ACC112 (cell line): Measurements from ENCODE around the gene TGFBR3.

Source experiments
- H2AFZ ChIP-seq: fragments of 200-600 bp; sonication (generic); one replicate; pipeline ENCODE4 v1.6.0; 2017; ENCODE audit warnings: antibody characterized with exemption, low read length; ENCODE audit not compliant: unreplicated experiment
- H3K27ac ChIP-seq: fragments of 200-600 bp; sonication (generic); 2 replicates; pipeline ENCODE4 v1.5.1; 2014; ENCODE audit warnings: low read depth, mild to moderate bottlenecking, antibody characterized with exemption, low read length, moderate library complexity
- H3K27me3 ChIP-seq: fragments of 200-600 bp; sonication (generic); 2 replicates; pipeline ENCODE4 v1.6.1; 2014; ENCODE audit warnings: mild to moderate bottlenecking, antibody characterized with exemption, low read length, moderate library complexity, mixed read lengths; ENCODE audit not compliant: insufficient read depth
- H3K36me3 ChIP-seq: fragments of 200-600 bp; sonication (generic); 2 replicates; pipeline ENCODE4 v1.6.1; 2016; ENCODE audit warnings: mild to moderate bottlenecking, antibody characterized with exemption, low read length, moderate library complexity, mixed read lengths; ENCODE audit not compliant: insufficient read depth
- H3K4me1 ChIP-seq: fragments of 200-600 bp; sonication (generic); one replicate; pipeline ENCODE4 v1.6.1; 2016; ENCODE audit warnings: low read length, mixed read lengths; ENCODE audit not compliant: insufficient read depth, unreplicated experiment, control insufficient read depth
- H3K4me3 ChIP-seq: fragments of 200-600 bp; sonication (generic); 2 replicates; pipeline ENCODE4 v1.5.1; 2014; ENCODE audit warnings: mild to moderate bottlenecking, low read depth, low read length
- H3K79me2 ChIP-seq: fragments of 200-600 bp; sonication (generic); one replicate; pipeline ENCODE4 v1.6.0; 2016; ENCODE audit warnings: low read length; ENCODE audit not compliant: control insufficient read depth, unreplicated experiment, insufficient read depth

Gene TGFBR3

GRCh38 chr1:91901231-91901630 lies 15.3 kb upstream of the TGFBR3 start:
- Histone ChIP-seq H2AFZ (peak overlapping the region; percentile 5), H3K36me3 (no peaks in the 10 kb centered on the region), H3K4me1 (peaks cover 20% of the 10 kb centered on the region), H3K27ac (peak overlapping the region; percentile 72), H3K4me3 (peak overlapping the region; percentile 3; the same call in 1 of the 2 replicates), H3K27me3 (no peaks in the 10 kb centered on the region), H3K79me2 (no peaks in the 10 kb centered on the region)

- no peaks in the 10 kb centered on the region for H3K79me2 ChIP-seq
- H3K36me3 ChIP-seq: no peaks in the 10 kb centered on the region
- no peaks in the 10 kb centered on the region for H3K27me3 ChIP-seq
- peak overlapping the region; percentile 72 for H3K27ac ChIP-seq
- no peak overlapping the region for H2AFZ ChIP-seq
- H3K4me1 ChIP-seq: peaks cover 20% of the 10 kb centered on the region
- H3K4me3 ChIP-seq: peak overlapping the region; percentile 3; the same call in 1 of the 2 replicates
These were observed 14.6 kb upstream of the TGFBR3 start for GRCh38 chr1:91900562-91900961.

- Histone ChIP-seq H3K36me3 (no peaks in the 10 kb centered on the region), H2AFZ (no peak overlapping the region), H3K27me3 (no peaks in the 10 kb centered on the region), H3K4me1 (peaks cover 37% of the 10 kb centered on the region), H3K79me2 (no peaks in the 10 kb centered on the region), H3K27ac (no peak overlapping the region), H3K4me3 (no peak overlapping the region)
These were observed 11.1 kb upstream of the TGFBR3 start for GRCh38 chr1:91897016-91897415.

GRCh38 chr1:91895832-91896556 lies 10.0 kb upstream of the TGFBR3 start:
- H3K27ac ChIP-seq: no peak overlapping the region
- peaks cover 38% of the 10 kb centered on the region for H3K4me1 ChIP-seq

GRCh38 chr1:91894036-91894761 lies 8.2 kb upstream of the TGFBR3 start:
- Histone ChIP-seq H3K27ac (no peak overlapping the region), H3K36me3 (no peaks in the 10 kb centered on the region), H3K79me2 (no peaks in the 10 kb centered on the region), H3K27me3 (no peaks in the 10 kb centered on the region), H3K4me3 (no peak overlapping the region), H2AFZ (no peak overlapping the region), H3K4me1 (peaks cover 39% of the 10 kb centered on the region)

More at GRCh38 chr1:91895832-91896556, 10.0 kb upstream of the TGFBR3 start:
- H3K36me3 ChIP-seq: no peaks in the 10 kb centered on the region
- H3K79me2 ChIP-seq: no peaks in the 10 kb centered on the region
- no peak overlapping the region for H2AFZ ChIP-seq
- H3K27me3 ChIP-seq: no peaks in the 10 kb centered on the region
- no peak overlapping the region for H3K4me3 ChIP-seq

GRCh38 chr1:91891969-91892368 lies 6.0 kb upstream of the TGFBR3 start:
- Histone ChIP-seq H3K27me3 (no peaks in the 10 kb centered on the region), H3K79me2 (no peaks in the 10 kb centered on the region), H3K36me3 (no peaks in the 10 kb centered on the region), H3K4me3 (peak overlapping the region; percentile 41), H2AFZ (peak overlapping the region; percentile 85), H3K27ac (peak overlapping the region; percentile 85), H3K4me1 (peaks cover 39% of the 10 kb centered on the region)

- no peaks in the 10 kb centered on the region for H3K36me3 ChIP-seq
- H3K27ac ChIP-seq: peak overlapping the region; percentile 85
- no peaks in the 10 kb centered on the region for H3K79me2 ChIP-seq
- H2AFZ ChIP-seq: peak overlapping the region; percentile 85
- peak overlapping the region; percentile 41 for H3K4me3 ChIP-seq
- no peaks in the 10 kb centered on the region for H3K27me3 ChIP-seq
- H3K4me1 ChIP-seq: peaks cover 39% of the 10 kb centered on the region
These were observed 5.5 kb upstream of the TGFBR3 start for GRCh38 chr1:91891454-91891853.

- Histone ChIP-seq H3K27me3 (no peaks in the 10 kb centered on the region), H2AFZ (peak overlapping the region; percentile 6), H3K36me3 (no peaks in the 10 kb centered on the region), H3K4me1 (peaks cover 39% of the 10 kb centered on the region), H3K27ac (no peak overlapping the region), H3K79me2 (peaks cover 3% of the 10 kb centered on the region), H3K4me3 (no peak overlapping the region)
These were observed 3.9 kb upstream of the TGFBR3 start for GRCh38 chr1:91889717-91890459.

GRCh38 chr1:91885213-91885715 lies 687 bp downstream of the TGFBR3 start:
- peak overlapping the region; percentile 47 for H2AFZ ChIP-seq

GRCh38 chr1:91884459-91885212 lies 1.3 kb downstream of the TGFBR3 start:
- H3K79me2 ChIP-seq: peaks cover 33% of the 10 kb centered on the region
- H3K27me3 ChIP-seq: no peaks in the 10 kb centered on the region
- no peaks in the 10 kb centered on the region for H3K36me3 ChIP-seq
- H2AFZ ChIP-seq: peak overlapping the region; percentile 47
- peaks cover 15% of the 10 kb centered on the region for H3K4me1 ChIP-seq
- H3K4me3 ChIP-seq: peak overlapping the region; percentile 99
- H3K27ac ChIP-seq: peak overlapping the region; percentile 30; the same call in 1 of the 2 replicates

More at GRCh38 chr1:91885213-91885715, 687 bp downstream of the TGFBR3 start:
- no peaks in the 10 kb centered on the region for H3K27me3 ChIP-seq
- H3K4me3 ChIP-seq: peak overlapping the region; percentile 99
- H3K79me2 ChIP-seq: peaks cover 33% of the 10 kb centered on the region
- no peaks in the 10 kb centered on the region for H3K36me3 ChIP-seq
- H3K4me1 ChIP-seq: peaks cover 20% of the 10 kb centered on the region
- H3K27ac ChIP-seq: peak overlapping the region; percentile 30; the same call in 1 of the 2 replicates
